OCI-LY7 (cell line): ENCODE data around the gene RAPGEF3. TPM values are rescaled to one million over a fixed set of nuclear protein-coding genes. Genes with fewer than 3 reads are reported as not detected.

ENCODE experiments used
- BruUV-seq: library from RNA; stranded (reverse); fragments of 400-500 nt; replicated peaks from 2 replicates; lab custom pipeline; 2021; lab: Mats Ljungman, UMichigan
- CTCF ChIA-PET: fragments of 300-600 bp; sonication (Branson Sonifier 250); formaldehyde crosslinking; loops from one replicate; lab custom pipeline; 2022; ENCODE audit warnings: antibody characterized with exemption; ENCODE audit not compliant: unreplicated experiment; lab: Charles Lee
- POLR2A ChIA-PET: fragments of 300-600 bp; sonication (Branson Sonifier 250); formaldehyde crosslinking; loops from one replicate; lab custom pipeline; 2022; ENCODE audit warnings: antibody characterized with exemption; lab: Charles Lee
- DNase-seq: peaks from one replicate; pipeline ENCODE4 v3.0.0-alpha.2; 2015; ENCODE audit warnings: low spot score
- H2AFZ ChIP-seq: fragments of 200-600 bp; sonication (generic), shearing (Covaris generic); 2 replicates; pipeline ENCODE4 v1.6.1; 2014; ENCODE audit warnings: mild to moderate bottlenecking, antibody characterized with exemption, low read length, moderate library complexity
- H3K27ac ChIP-seq: fragments of 200-600 bp; sonication (generic); 2 replicates; pipeline ENCODE4 v1.5.1; 2014; ENCODE audit warnings: mixed run types, low read depth, mild to moderate bottlenecking, moderate library complexity, low read length, inconsistent platforms; ENCODE audit not compliant: poor library complexity, severe bottlenecking
- H3K36me3 ChIP-seq: fragments of 200-600 bp; sonication (generic); 2 replicates; pipeline ENCODE4 v1.6.1; 2014; ENCODE audit warnings: mild to moderate bottlenecking, antibody characterized with exemption, low read length, moderate library complexity, mixed read lengths; ENCODE audit not compliant: insufficient read depth
- H3K4me1 ChIP-seq: fragments of 200-600 bp; sonication (generic); 2 replicates; pipeline ENCODE4 v1.5.1; 2014; ENCODE audit warnings: mild to moderate bottlenecking, low read length; ENCODE audit not compliant: insufficient read depth, poor library complexity, severe bottlenecking
- H3K4me2 ChIP-seq: fragments of 200-600 bp; sonication (generic); 2 replicates; pipeline ENCODE4 v1.6.1; 2014; ENCODE audit warnings: mild to moderate bottlenecking, low read length
- H3K4me3 ChIP-seq: fragments of 200-600 bp; sonication (generic); 2 replicates; pipeline ENCODE4 v1.5.1; 2014; ENCODE audit warnings: mild to moderate bottlenecking, low read depth, low read length; ENCODE audit not compliant: poor library complexity, severe bottlenecking
- H3K79me2 ChIP-seq: fragments of 200-600 bp; sonication (generic); 2 replicates; pipeline ENCODE4 v1.6.1; 2016; ENCODE audit warnings: low read depth, mild to moderate bottlenecking, low read length, moderate library complexity, mixed read lengths; ENCODE audit not compliant: insufficient read depth
- H3K9me2 ChIP-seq: fragments of 200-600 bp; sonication (generic); 2 replicates; pipeline ENCODE4 v1.6.1; 2016; ENCODE audit warnings: mild to moderate bottlenecking, low read length, mixed read lengths; ENCODE audit not compliant: insufficient read depth
- H3K9me3 ChIP-seq: fragments of 200-600 bp; sonication (generic); 2 replicates; pipeline ENCODE4 v1.6.1; 2014; ENCODE audit warnings: mild to moderate bottlenecking, mixed run types, low read length, mixed read lengths
- H4K20me1 ChIP-seq: fragments of 200-600 bp; sonication (generic); 2 replicates; pipeline ENCODE4 v1.6.1; 2014; ENCODE audit warnings: mild to moderate bottlenecking, antibody characterized with exemption, low read length, moderate library complexity, mixed read lengths; ENCODE audit not compliant: insufficient read depth
- EZH2phosphoT487 ChIP-seq: fragments of 200-600 bp; sonication (generic); IDR thresholded peaks from 2 replicates; pipeline ENCODE4 v1.6.1; 2018; ENCODE audit warnings: low read depth, borderline replicate concordance, mild to moderate bottlenecking, mixed run types, antibody characterized with exemption, low read length, moderate library complexity, mixed read lengths
- intact Hi-C: fragments of 100-400 bp; cut with micrococcal nuclease; formaldehyde crosslinking; loops from one replicate; pipeline ENCODE4 v1.10.0; 2022; ENCODE audit not compliant: unreplicated experiment
- total RNA-seq, 2 experiments: library from RNA; depleted of rRNA in 1 of 2; stranded (reverse); fragments of >200 nt in 1 of 2; shearing (Covaris generic) in 1 of 2; gene quantifications; 2 replicates each; pipeline ENCODE4 v1.2.3, GENCODE V29; 2014 to 2022
- TF ChIP-seq, protein P1 (sequence below): fragments of 200-600 bp; sonication (generic); conservative IDR thresholded peaks from 2 replicates; pipeline ENCODE4 v1.5.1; 2014; ENCODE audit warnings: mild to moderate bottlenecking, antibody characterized with exemption, low read length, moderate library complexity, mixed read lengths

RAPGEF3 gene
- total RNA-seq, 2 experiments from 2014 or later: 0.69 to 4.7 TPM

DNA sequence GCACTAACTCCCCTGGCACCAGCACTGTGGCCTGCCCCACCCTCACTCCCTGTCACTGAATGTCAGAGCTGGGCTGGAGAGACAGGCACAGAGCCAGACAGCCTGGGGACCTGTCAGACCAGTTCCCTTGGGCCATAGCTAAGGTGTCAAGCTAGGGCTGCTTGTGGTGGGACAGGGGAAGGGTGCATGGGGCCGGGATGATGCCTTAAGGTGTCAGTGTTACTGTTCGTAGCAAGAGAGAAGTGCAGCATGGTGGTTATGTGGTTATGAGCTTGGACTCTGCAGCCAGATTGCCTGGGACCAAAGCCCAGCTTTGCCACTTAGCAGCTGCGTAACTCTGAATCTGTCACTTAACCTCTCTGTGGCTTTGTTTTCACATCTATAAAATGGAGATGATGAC lies 3.8 kb downstream of the RAPGEF3 start:
- no TSS peak for BruUV-seq
- Histone ChIP-seq H3K9me2 (no peaks in the 10 kb centered on the region), H2AFZ (no peak overlapping the region), H3K4me2 (no peak overlapping the region), H3K4me3 (no peak overlapping the region), H3K4me1 (peaks cover 59% of the 10 kb centered on the region), H3K27ac (no peak overlapping the region), H3K9me3 (no peaks in the 10 kb centered on the region), H3K36me3 (no peaks in the 10 kb centered on the region), H3K79me2 (no peaks in the 10 kb centered on the region), H4K20me1 (no peaks in the 10 kb centered on the region)
- intact Hi-C loops: no loop called here
- ChIA-PET POLR2A (interaction anchor here (1.5 to 6.7 kb wide), 3 partner anchors 12 to 17 kb away, joined by 3 to 44 read pairs (median 9); no protein-coding TSS in a partner anchor), CTCF (interaction anchor here (2.0 kb wide), 1 partner anchor 14 kb away, joined by 6 read pairs; no protein-coding TSS in a partner anchor)
- DNase-seq: no peak
- no peak for TF ChIP-seq EZH2phosphoT487
- TF ChIP-seq, protein P1, sequence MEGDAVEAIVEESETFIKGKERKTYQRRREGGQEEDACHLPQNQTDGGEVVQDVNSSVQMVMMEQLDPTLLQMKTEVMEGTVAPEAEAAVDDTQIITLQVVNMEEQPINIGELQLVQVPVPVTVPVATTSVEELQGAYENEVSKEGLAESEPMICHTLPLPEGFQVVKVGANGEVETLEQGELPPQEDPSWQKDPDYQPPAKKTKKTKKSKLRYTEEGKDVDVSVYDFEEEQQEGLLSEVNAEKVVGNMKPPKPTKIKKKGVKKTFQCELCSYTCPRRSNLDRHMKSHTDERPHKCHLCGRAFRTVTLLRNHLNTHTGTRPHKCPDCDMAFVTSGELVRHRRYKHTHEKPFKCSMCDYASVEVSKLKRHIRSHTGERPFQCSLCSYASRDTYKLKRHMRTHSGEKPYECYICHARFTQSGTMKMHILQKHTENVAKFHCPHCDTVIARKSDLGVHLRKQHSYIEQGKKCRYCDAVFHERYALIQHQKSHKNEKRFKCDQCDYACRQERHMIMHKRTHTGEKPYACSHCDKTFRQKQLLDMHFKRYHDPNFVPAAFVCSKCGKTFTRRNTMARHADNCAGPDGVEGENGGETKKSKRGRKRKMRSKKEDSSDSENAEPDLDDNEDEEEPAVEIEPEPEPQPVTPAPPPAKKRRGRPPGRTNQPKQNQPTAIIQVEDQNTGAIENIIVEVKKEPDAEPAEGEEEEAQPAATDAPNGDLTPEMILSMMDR: no peak

DNA sequence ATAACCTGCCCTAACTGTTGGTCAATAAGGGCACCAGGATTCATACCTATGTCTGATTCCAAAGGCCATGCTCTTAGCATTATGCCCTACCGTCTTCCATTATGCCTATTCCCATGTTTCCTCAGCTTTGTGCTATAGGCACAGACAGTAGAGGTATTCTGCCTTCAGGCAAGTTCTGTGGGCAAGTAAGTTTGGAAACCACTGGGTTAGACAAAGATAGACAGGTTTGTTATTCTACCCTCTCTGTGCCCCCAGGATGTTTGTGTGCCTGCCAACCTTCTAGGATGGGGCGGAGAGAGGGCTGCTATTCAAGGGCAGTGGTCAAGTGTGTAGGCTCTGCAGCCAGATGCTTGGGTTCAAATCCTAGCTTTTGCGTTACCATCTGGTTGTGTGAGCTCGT lies 4.6 kb downstream of the RAPGEF3 start:
- ChIA-PET CTCF (interaction anchor here (2.0 kb wide), 1 partner anchor 13 kb away, joined by 6 read pairs; no protein-coding TSS in a partner anchor), POLR2A (interaction anchor here (6.7 kb wide), 1 partner anchor 13 kb away, joined by 44 read pairs; no protein-coding TSS in a partner anchor)
- no TSS peak for BruUV-seq
- Histone ChIP-seq H3K9me2 (no peaks in the 10 kb centered on the region), H3K4me2 (peak overlapping the region; percentile 16; the same call in 1 of the 2 replicates), H3K4me3 (no peak overlapping the region), H3K9me3 (no peaks in the 10 kb centered on the region), H4K20me1 (no peaks in the 10 kb centered on the region), H3K4me1 (peaks cover 55% of the 10 kb centered on the region), H2AFZ (no peak overlapping the region), H3K36me3 (no peaks in the 10 kb centered on the region), H3K27ac (no peak overlapping the region), H3K79me2 (no peaks in the 10 kb centered on the region)
- intact Hi-C loops: no loop called here
- no peak for TF ChIP-seq EZH2phosphoT487
- TF ChIP-seq, protein P1: no peak
- no peak for DNase-seq
